ENCODE measurements around the gene FAM13B. TPM values are rescaled to one million over a fixed set of nuclear protein-coding genes. Genes with fewer than 3 reads are reported as not detected.

Gene FAM13B
- total and polyA plus RNA-seq, 9 of the 15 experiments (the other 6 are each of a cell fraction or from before 2014, with no cell fraction given) = 2.3 to 21.6 (median 14.1) TPM

GRCh38 chr5:137901011-137901817 lies 131.7 kb downstream of the FAM13B start (continued):
- TF ChIP-seq DMBX1 (CRISPR knock-in tag; IDR thresholded peaks at IDR 0.05; ENCODE audit: borderline replicate concordance) (no peak), ZBTB5 (IDR thresholded peaks at IDR 0.05) (no peak), NEUROD1 (IDR thresholded peaks at IDR 0.05; ENCODE audit: borderline replicate concordance, low read depth, low read length, partially characterized antibody) (no peak), RHOXF2B (CRISPR knock-in tag; conservative IDR thresholded peaks at IDR 0.05) (no peak), SMARCA4 (IDR thresholded peaks at IDR 0.05) (peak; percentile 62; the same call in 1 of the 2 replicates), ZNF384 (IDR thresholded peaks at IDR 0.05; ENCODE audit: low read depth, low read length) (peak; percentile 78), MECOM (CRISPR knock-in tag; IDR thresholded peaks at IDR 0.05) (no peak), SRSF9 (IDR thresholded peaks at IDR 0.05; ENCODE audit: borderline replicate concordance, low read depth, low read length) (no peak), NFRKB (IDR thresholded peaks at IDR 0.05; ENCODE audit: low read depth) (peak; percentile 65; the same call in 1 of the 2 replicates), ZKSCAN8 (CRISPR knock-in tag; IDR thresholded peaks at IDR 0.05) (no peak), ESRRB (CRISPR knock-in tag; IDR thresholded peaks at IDR 0.05; ENCODE audit: borderline replicate concordance) (no peak), ZNF143 (CRISPR knock-in tag; IDR thresholded peaks at IDR 0.05) (no peak), TCF7L2 (IDR thresholded peaks at IDR 0.05; ENCODE audit: low read depth, low read length) (no peak), ZNF3 (CRISPR knock-in tag; IDR thresholded peaks at IDR 0.05) (no peak), HNRNPK (IDR thresholded peaks at IDR 0.05; ENCODE audit: low read depth, low read length, poor library complexity, severe bottlenecking) (no peak), CBFA2T3 (IDR thresholded peaks at IDR 0.05) (peak; percentile 57), STAT5A (IDR thresholded peaks at IDR 0.05; ENCODE audit: borderline replicate concordance, low read length) (no peak)
